NCI-H2081 (cell line): Measurements from ENCODE around the gene LMOD3.
A peak's percentile ranks its signal among the peaks of the same experiment; 100 is the strongest.

Experiments used
- DNase-seq, 2 experiments: peaks; one replicate each; lab custom pipeline; 2025; lab: John Stamatoyannopoulos, UW

LMOD3 gene

GRCh38 chr3:69091389-69092029 is 30.9 kb downstream of the LMOD3 start:
- DNase-seq, result no peak

GRCh38 chr3:69090021-69090420 is 32.4 kb downstream of the LMOD3 start:
- no peak for DNase-seq

- no peak for DNase-seq
These were observed 34.3 kb downstream of the LMOD3 start for GRCh38 chr3:69088063-69088462.

- no peak for DNase-seq
These were observed 35.2 kb downstream of the LMOD3 start for GRCh38 chr3:69087030-69087791.

GRCh38 chr3:69085833-69086722 is 36.3 kb downstream of the LMOD3 start:
- DNase-seq, result peak; percentile 22 to 54

- DNase-seq, result no peak
These were observed 37.1 kb downstream of the LMOD3 start for GRCh38 chr3:69085168-69085832.

- DNase-seq, result peak; percentile 69 to 84
These were observed 37.8 kb downstream of the LMOD3 start, which contains the start of gene ARL6IP5 for GRCh38 chr3:69084326-69085167. Gene ARL6IP5, plus strand, starts transcription at chr3:69084937. Its CDS starts 111 bp downstream, at chr3:69085048.

- DNase-seq, result no peak
These were observed 39.6 kb downstream of the LMOD3 start for GRCh38 chr3:69082805-69083204.

GRCh38 chr3:69082361-69082760 is 40.0 kb downstream of the LMOD3 start:
- DNase-seq, result no peak

- DNase-seq, result no peak
These were observed 40.7 kb downstream of the LMOD3 start for GRCh38 chr3:69081583-69082262.

GRCh38 chr3:69080233-69080920 is 42.0 kb downstream of the LMOD3 start, which contains the start of gene UBA3:
Gene UBA3, minus strand, starts transcription at chr3:69080365. Its CDS starts 12 bp downstream, at chr3:69080353.
- DNase-seq, result peak; percentile 81 to 82

GRCh38 chr3:69079269-69080159 is 42.9 kb downstream of the LMOD3 start:
- DNase-seq, result peak in 1 of 2 experiments; percentile 3

GRCh38 chr3:69072928-69073327 is 49.5 kb downstream of the LMOD3 start:
- no peak for DNase-seq

- no peak for DNase-seq
These were observed 56.3 kb downstream of the LMOD3 start for GRCh38 chr3:69066121-69066520.

- no peak for DNase-seq
These were observed 57.0 kb downstream of the LMOD3 start for GRCh38 chr3:69065318-69065964.

- no peak for DNase-seq
These were observed 58.8 kb downstream of the LMOD3 start for GRCh38 chr3:69063636-69064035.

- no peak for DNase-seq
These were observed 62.7 kb downstream of the LMOD3 start for GRCh38 chr3:69059688-69060087.

- no peak for DNase-seq
These were observed 63.5 kb downstream of the LMOD3 start for GRCh38 chr3:69058947-69059224.
